Testis (tissue), 2 donors: ENCODE measurements around the gene SALL2.

Source experiments
- CTCF ChIP-seq, 3 experiments: fragments of 450-650 bp in 2 of 3; fragments of 200-600 bp in 1 of 3; sonication (generic) in 1 of 3; IDR thresholded peaks; one replicate each; pipeline ENCODE4 v1.5.1; 2016 to 2019; ENCODE audit warnings: antibody characterized with exemption in 3 of 3, mild to moderate bottlenecking in 2 of 3, moderate library complexity in 1 of 3
- POLR2A ChIP-seq: fragments of 450-650 bp; IDR thresholded peaks from one replicate; pipeline ENCODE4 v1.6.1; 2017; ENCODE audit warnings: antibody characterized with exemption, mild to moderate bottlenecking, moderate library complexity

GRCh38 chr14:21524575-21525490, 1.3 kb downstream of the SALL2 start:
- no peak for TF ChIP-seq CTCF (IDR thresholded peaks at IDR 0.05)
- no peak for TF ChIP-seq POLR2A
